HepG2 (cell line): ENCODE data around the gene STOM. TPM values are rescaled to one million over a fixed set of nuclear protein-coding genes. Genes with fewer than 3 reads are reported as not detected.

Experiments used
- ATAC-seq: fragments of 200-7000 bp; cut with Tn5 transposase; 3 replicates; pipeline ENCODE4 v1.9.1; 2020; ENCODE audit warnings: mild to moderate bottlenecking, moderate library complexity
- BruUV-seq: library from RNA; stranded (reverse); fragments of 400-500 nt; replicated peaks from 2 replicates; lab custom pipeline; 2021; lab: Mats Ljungman, UMichigan
- CTCF ChIA-PET: fragments of 300-600 bp; formaldehyde crosslinking; extraction: SDS; loops from one replicate; lab custom pipeline; 2021; ENCODE audit warnings: low total read pairs, inconsistent platforms, low intra/inter-chr PET ratio; lab: Yijun Ruan, JAX
- POLR2A ChIA-PET: fragments of 350-600 bp; sonication (Branson Sonifier 250); formaldehyde crosslinking; loops from one replicate; lab custom pipeline; 2020; ENCODE audit warnings: antibody characterized with exemption, inconsistent platforms; lab: Yijun Ruan, JAX
- DNase-seq: peaks from one replicate; pipeline ENCODE4 v3.0.0-alpha.2; 2015; ENCODE audit warnings: low spot score
- FAIRE-seq: peaks from 3 replicates; lab custom pipeline; 2011; peaks lifted over from hg19 to GRCh38; lab: Jason Lieb, UNC
- H2AFZ ChIP-seq: one replicate; pipeline ENCODE4 v1.6.1; 2011; ENCODE audit warnings: low read length, inconsistent platforms
- H3K27ac ChIP-seq: fragments of 300-600 bp; 3 replicates; pipeline ENCODE4 v1.8.0; 2011; ENCODE audit warnings: mixed run types, mild to moderate bottlenecking, mixed read lengths, low read length, inconsistent platforms; ENCODE audit not compliant: insufficient read depth; ENCODE audit errors: extremely low read length
- H3K27me3 ChIP-seq, 2 experiments: fragments of 200-600 bp in 1 of 2; 2 replicates in 1 of 2; 3 replicates in 1 of 2; pipeline versions ENCODE4 v1.6.0 to v1.8.0; 2011; ENCODE audit warnings: low read length in 2 of 2, mild to moderate bottlenecking in 2 of 2, moderate library complexity in 2 of 2, inconsistent platforms in 1 of 2; ENCODE audit not compliant: insufficient read depth in 2 of 2, control insufficient read depth in 1 of 2
- H3K36me3 ChIP-seq, 2 experiments: fragments of 200-600 bp in 1 of 2; replicated peaks in 1 of 2; 2 replicates in 1 of 2; 3 replicates in 1 of 2; pipeline versions ENCODE4 v1.5.1 to v1.8.0; 2011; ENCODE audit warnings: low read length in 2 of 2, inconsistent platforms in 1 of 2; ENCODE audit not compliant: insufficient read depth in 2 of 2, control insufficient read depth in 1 of 2
- H3K4me1 ChIP-seq: 2 replicates; pipeline ENCODE4 v1.5.1; 2012; ENCODE audit warnings: low read length, inconsistent platforms; ENCODE audit not compliant: insufficient read depth
- H3K4me2 ChIP-seq: 2 replicates; pipeline ENCODE4 v1.6.0; 2011; ENCODE audit warnings: low read depth, low read length, inconsistent platforms
- H3K4me3 ChIP-seq, 3 experiments: fragments of 200-600 bp in 1 of 3; sonication (generic), shearing (Covaris generic) in 1 of 3; replicated peaks in 1 of 3; 2 replicates each; pipeline ENCODE4 v1.5.1; 2011 to 2016; ENCODE audit warnings: low read length in 3 of 3, inconsistent platforms in 2 of 3, low read depth in 2 of 3, mild to moderate bottlenecking in 2 of 3, control low read depth in 1 of 3, mixed read lengths in 1 of 3; ENCODE audit not compliant: insufficient read depth in 1 of 3
- H3K79me2 ChIP-seq: one replicate; pipeline ENCODE4 v1.6.1; 2011; ENCODE audit warnings: low read length, inconsistent platforms; ENCODE audit not compliant: insufficient read depth
- H3K9ac ChIP-seq: 2 replicates; pipeline ENCODE4 v1.6.0; 2011; ENCODE audit warnings: mild to moderate bottlenecking, low read depth, low read length, inconsistent platforms; ENCODE audit not compliant: insufficient read depth
- H3K9me3 ChIP-seq: 2 replicates; pipeline ENCODE4 v1.5.1; 2012; ENCODE audit warnings: mild to moderate bottlenecking, low read length
- H4K20me1 ChIP-seq: 2 replicates; pipeline ENCODE4 v1.6.0; 2011; ENCODE audit warnings: inconsistent platforms, mild to moderate bottlenecking, low read length, moderate library complexity; ENCODE audit not compliant: insufficient read depth
- ATF7 ChIP-seq, 2 experiments: fragments of 450-650 bp in 1 of 2; sonication (generic) in 1 of 2; formaldehyde crosslinking in 1 of 2; IDR thresholded peaks; 2 replicates each; pipeline versions ENCODE4 v1.4.0 to v1.6.1; 2016 to 2020; ENCODE audit warnings: antibody characterized with exemption in 1 of 2, mild to moderate bottlenecking in 1 of 2, missing genetic modification reagents in 1 of 2
- CCDC6 ChIP-seq: sonication (generic); formaldehyde crosslinking; IDR thresholded peaks from 2 replicates; pipeline ENCODE4 v1.8.1; 2022; ENCODE audit warnings: mild to moderate bottlenecking, missing genetic modification reagents, moderate library complexity
- DNMT3B ChIP-seq: conservative IDR thresholded peaks from 2 replicates; pipeline ENCODE4 v1.6.1; 2016; ENCODE audit warnings: missing biosample characterization, control low read depth
- EED ChIP-seq: sonication (generic); formaldehyde crosslinking; IDR thresholded peaks from 2 replicates; pipeline ENCODE4 v1.5.0; 2020; ENCODE audit warnings: mild to moderate bottlenecking, missing genetic modification reagents
- FOXK2 ChIP-seq: fragments of 450-650 bp; IDR thresholded peaks from 2 replicates; pipeline ENCODE4 v1.6.1; 2016
- KAT2B ChIP-seq: fragments of 150-350 bp; IDR thresholded peaks from 2 replicates; pipeline ENCODE4 v1.6.1; 2014; ENCODE audit warnings: low read depth, low read length, borderline replicate concordance
- KMT2A ChIP-seq: sonication (generic); formaldehyde crosslinking; IDR thresholded peaks from 2 replicates; pipeline ENCODE4 v1.4.0; 2020; ENCODE audit warnings: missing genetic modification reagents
- NAIF1 ChIP-seq: sonication (generic); formaldehyde crosslinking; IDR thresholded peaks from 2 replicates; pipeline ENCODE4 v1.5.0; 2020; ENCODE audit warnings: mild to moderate bottlenecking, missing genetic modification reagents, borderline replicate concordance
- ZNF335 ChIP-seq: sonication (generic); formaldehyde crosslinking; IDR thresholded peaks from 2 replicates; pipeline ENCODE4 v1.4.0; 2020; ENCODE audit warnings: missing genetic modification reagents
- ZNF558 ChIP-seq: sonication (generic); formaldehyde crosslinking; IDR thresholded peaks from 2 replicates; pipeline ENCODE4 v1.9.0; 2022; ENCODE audit warnings: mild to moderate bottlenecking, missing genetic modification reagents, borderline replicate concordance
- ZNF614 ChIP-seq: IDR thresholded peaks from 2 replicates; pipeline ENCODE4 v1.6.1; 2018; ENCODE audit warnings: missing biosample characterization, missing genetic modification reagents, inconsistent platforms, borderline replicate concordance
- in situ Hi-C: cut with HindIII; loops from 2 replicates; pipeline ENCODE4 v1.10.0; 2017; ENCODE audit warnings: low pct_unique_long_range_greater_than_20kb; ENCODE audit not compliant: extremely low pct_ligation_motif_present
- intact Hi-C: fragments of 100-400 bp; cut with micrococcal nuclease; formaldehyde crosslinking; loops from one replicate; pipeline ENCODE4 v1.10.0; 2022; ENCODE audit not compliant: unreplicated experiment
- polyA plus RNA-seq, 8 experiments: library from polyadenylated mRNA; depleted of rRNA in 3 of 8; stranded (reverse) in 7 of 8; unstranded in 1 of 8; fragments of >200 nt; fragmentation: Illumina TruSeq in 4 of 8; extraction: Trizol in 4 of 8; gene quantifications; 2 replicates each; pipeline versions ENCODE4 v1.2.1 to v1.2.3, GENCODE V29; 2011 to 2016; ENCODE audit warnings: low read depth in 4 of 8, missing spikeins in 1 of 8, mixed read lengths in 1 of 8; ENCODE audit not compliant: insufficient read depth in 1 of 8
- total RNA-seq, 5 experiments: library from RNA; depleted of rRNA; stranded (reverse); fragments of >200 nt; fragmentation: Illumina TruSeq; extraction: Trizol; gene quantifications; 2 replicates each; pipeline ENCODE4 v1.2.3, GENCODE V29; 2016; ENCODE audit warnings: low read depth in 1 of 5
- TF ChIP-seq, protein P1 (sequence below): conservative IDR thresholded peaks from 2 replicates; pipeline ENCODE4 v1.6.1; 2018; ENCODE audit warnings: missing genetic modification reagents
- TF ChIP-seq, protein P2 (sequence below): sonication (generic); formaldehyde crosslinking; IDR thresholded peaks from 2 replicates; pipeline ENCODE4 v1.5.1; 2020; ENCODE audit warnings: mild to moderate bottlenecking, moderate library complexity, missing genetic modification reagents
- TF ChIP-seq, protein P3 (sequence below): IDR thresholded peaks from 2 replicates; pipeline ENCODE4 v1.6.1; 2016; ENCODE audit warnings: missing compliant biosample characterization, missing genetic modification reagents, borderline replicate concordance

STOM gene
- total and polyA plus RNA-seq, 2 of the 13 experiments (the other 11 are each of a cell fraction or from before 2014, with no cell fraction given): 43.6 to 165 TPM

DNA sequence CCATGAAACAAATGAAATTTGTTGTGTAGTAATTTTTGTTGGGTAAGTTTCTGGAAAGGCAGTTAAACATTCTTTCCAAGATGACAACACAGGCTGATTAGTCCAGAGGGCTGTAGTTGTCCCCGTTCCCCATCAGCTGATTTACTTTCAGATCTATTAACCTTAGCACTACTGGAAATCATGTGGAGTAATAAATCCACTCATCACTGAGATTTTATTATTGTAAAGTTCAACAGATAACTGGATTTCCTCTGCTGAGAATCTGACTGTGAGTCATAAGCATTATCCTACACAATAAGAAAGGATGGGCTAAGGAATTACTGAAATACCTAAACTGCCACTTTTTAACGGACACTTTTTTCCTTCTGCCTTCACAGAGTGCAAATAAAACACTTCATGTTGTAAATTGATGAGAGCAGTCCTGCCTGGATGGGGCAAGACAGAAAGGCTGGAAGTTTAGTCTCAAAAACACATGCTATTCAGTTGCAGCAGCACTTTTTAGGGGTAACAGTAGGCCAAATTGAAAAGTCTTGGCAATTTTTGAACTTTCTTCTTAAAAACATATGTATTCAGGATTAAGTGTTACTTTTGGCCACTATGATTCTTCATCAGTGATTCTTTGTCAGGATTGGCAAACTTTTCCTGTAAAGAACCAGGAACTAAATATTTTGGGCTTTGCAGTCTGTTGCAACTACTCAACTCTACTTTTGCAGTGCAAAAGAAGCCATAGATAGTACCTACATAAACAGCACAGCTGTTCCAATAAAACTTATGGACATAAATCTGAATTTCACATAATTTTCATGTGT is 7.0 kb downstream of the STOM start (continued):
- TF ChIP-seq DNMT3B (CRISPR knock-in tag) (no peak), KAT2B (no peak)
- TF ChIP-seq, protein P1, sequence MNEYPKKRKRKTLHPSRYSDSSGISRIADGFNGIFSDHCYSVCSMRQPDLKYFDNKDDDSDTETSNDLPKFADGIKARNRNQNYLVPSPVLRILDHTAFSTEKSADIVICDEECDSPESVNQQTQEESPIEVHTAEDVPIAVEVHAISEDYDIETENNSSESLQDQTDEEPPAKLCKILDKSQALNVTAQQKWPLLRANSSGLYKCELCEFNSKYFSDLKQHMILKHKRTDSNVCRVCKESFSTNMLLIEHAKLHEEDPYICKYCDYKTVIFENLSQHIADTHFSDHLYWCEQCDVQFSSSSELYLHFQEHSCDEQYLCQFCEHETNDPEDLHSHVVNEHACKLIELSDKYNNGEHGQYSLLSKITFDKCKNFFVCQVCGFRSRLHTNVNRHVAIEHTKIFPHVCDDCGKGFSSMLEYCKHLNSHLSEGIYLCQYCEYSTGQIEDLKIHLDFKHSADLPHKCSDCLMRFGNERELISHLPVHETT (CRISPR knock-in tag): no peak
- TF ChIP-seq, all 625 proteins: peak for 0

DNA sequence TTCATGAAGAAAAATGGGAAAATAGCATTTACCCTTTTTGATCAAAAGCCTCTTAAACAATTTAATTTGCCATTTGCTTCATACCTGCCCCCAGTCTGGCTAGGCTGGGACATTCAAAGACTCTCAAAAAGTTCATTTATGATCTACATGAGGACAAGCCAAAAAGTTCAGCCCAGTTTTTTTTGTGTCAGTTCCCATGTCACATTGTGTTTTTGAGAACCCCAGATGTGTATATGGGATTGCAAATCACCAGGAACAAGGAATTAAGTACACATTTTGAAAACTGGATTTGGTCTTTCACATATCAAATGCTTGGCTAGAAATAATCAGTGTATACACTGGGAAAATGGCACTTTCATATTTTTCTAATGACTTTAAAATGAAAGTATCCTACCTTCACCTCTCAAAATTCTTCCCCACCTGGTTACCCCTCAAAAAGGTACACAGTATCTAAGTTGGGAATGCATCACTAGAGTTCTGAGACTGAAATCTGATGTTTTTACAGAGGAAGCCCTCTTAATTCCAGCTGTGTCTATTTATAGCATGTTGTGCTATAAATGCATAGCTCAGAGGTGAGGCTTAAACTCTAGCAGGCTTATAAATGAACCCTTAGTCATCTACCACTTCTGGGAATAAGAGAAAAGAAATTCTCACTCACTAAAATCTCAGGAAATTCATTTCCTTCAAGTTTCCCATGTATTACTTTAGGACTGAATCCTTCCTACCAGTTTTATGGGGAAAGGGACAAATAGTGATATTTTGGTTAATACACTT is 9.3 kb downstream of the STOM start:
- intact Hi-C loops: no loop called here
- in situ Hi-C loops: no loop called here
- Histone ChIP-seq H4K20me1 (no peaks in the 10 kb centered on the region; the same call in 1 of the 2 replicates), H3K4me2 (no peak overlapping the region), H3K9me3 (no peaks in the 10 kb centered on the region), H3K36me3 (peaks cover 2 to 4% of the 10 kb centered on the region in 2 experiments; a peak in 3 of 5 replicates), H3K27ac (no peak overlapping the region), H3K4me3 (no peak overlapping the region), H3K27me3 (no peaks in the 10 kb centered on the region), H3K4me1 (peaks cover 34% of the 10 kb centered on the region), H2AFZ (no peak overlapping the region), H3K79me2 (peaks cover 44% of the 10 kb centered on the region), H3K9ac (no peak overlapping the region)
- no peak for FAIRE-seq
- no peak for ATAC-seq
- DNase-seq: no peak
- ChIA-PET CTCF (interaction anchor here (1.1 kb wide), 1 partner anchor 41 kb away, joined by 3 read pairs; no protein-coding TSS in a partner anchor), POLR2A (interaction anchor here (0.6 kb wide), 1 partner anchor 10 kb away, joined by 3 read pairs; no protein-coding TSS in a partner anchor)
- BruUV-seq: no TSS peak
- TF ChIP-seq EED (CRISPR knock-in tag) (no peak), KMT2A (CRISPR knock-in tag) (no peak), ATF7 (IDR thresholded peaks at IDR 0.05) (no peak), ATF7 (CRISPR knock-in tag; IDR thresholded peaks at IDR 0.05) (no peak), ZNF614 (no peak), ZNF558 (no peak), FOXK2 (no peak), CCDC6 (CRISPR knock-in tag) (no peak), NAIF1 (CRISPR knock-in tag) (no peak), ZNF335 (CRISPR knock-in tag) (no peak)
- TF ChIP-seq, protein P2, sequence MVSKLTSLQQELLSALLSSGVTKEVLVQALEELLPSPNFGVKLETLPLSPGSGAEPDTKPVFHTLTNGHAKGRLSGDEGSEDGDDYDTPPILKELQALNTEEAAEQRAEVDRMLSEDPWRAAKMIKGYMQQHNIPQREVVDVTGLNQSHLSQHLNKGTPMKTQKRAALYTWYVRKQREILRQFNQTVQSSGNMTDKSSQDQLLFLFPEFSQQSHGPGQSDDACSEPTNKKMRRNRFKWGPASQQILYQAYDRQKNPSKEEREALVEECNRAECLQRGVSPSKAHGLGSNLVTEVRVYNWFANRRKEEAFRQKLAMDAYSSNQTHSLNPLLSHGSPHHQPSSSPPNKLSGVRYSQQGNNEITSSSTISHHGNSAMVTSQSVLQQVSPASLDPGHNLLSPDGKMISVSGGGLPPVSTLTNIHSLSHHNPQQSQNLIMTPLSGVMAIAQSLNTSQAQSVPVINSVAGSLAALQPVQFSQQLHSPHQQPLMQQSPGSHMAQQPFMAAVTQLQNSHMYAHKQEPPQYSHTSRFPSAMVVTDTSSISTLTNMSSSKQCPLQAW (CRISPR knock-in tag): no peak
- TF ChIP-seq, protein P3, sequence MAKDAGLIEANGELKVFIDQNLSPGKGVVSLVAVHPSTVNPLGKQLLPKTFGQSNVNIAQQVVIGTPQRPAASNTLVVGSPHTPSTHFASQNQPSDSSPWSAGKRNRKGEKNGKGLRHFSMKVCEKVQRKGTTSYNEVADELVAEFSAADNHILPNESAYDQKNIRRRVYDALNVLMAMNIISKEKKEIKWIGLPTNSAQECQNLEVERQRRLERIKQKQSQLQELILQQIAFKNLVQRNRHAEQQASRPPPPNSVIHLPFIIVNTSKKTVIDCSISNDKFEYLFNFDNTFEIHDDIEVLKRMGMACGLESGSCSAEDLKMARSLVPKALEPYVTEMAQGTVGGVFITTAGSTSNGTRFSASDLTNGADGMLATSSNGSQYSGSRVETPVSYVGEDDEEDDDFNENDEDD: no peak
